GM20431 (cell line): ENCODE measurements around the gene CUX1.

Experiments used
- in situ Hi-C: fragments of 300-500 bp; cut with MseI, MboI; formaldehyde crosslinking; loops from one replicate; pipeline ENCODE4 v1.15.0; 2020; ENCODE audit warnings: low sequenced_read_pairs; ENCODE audit not compliant: unreplicated experiment

Gene CUX1, protein sequence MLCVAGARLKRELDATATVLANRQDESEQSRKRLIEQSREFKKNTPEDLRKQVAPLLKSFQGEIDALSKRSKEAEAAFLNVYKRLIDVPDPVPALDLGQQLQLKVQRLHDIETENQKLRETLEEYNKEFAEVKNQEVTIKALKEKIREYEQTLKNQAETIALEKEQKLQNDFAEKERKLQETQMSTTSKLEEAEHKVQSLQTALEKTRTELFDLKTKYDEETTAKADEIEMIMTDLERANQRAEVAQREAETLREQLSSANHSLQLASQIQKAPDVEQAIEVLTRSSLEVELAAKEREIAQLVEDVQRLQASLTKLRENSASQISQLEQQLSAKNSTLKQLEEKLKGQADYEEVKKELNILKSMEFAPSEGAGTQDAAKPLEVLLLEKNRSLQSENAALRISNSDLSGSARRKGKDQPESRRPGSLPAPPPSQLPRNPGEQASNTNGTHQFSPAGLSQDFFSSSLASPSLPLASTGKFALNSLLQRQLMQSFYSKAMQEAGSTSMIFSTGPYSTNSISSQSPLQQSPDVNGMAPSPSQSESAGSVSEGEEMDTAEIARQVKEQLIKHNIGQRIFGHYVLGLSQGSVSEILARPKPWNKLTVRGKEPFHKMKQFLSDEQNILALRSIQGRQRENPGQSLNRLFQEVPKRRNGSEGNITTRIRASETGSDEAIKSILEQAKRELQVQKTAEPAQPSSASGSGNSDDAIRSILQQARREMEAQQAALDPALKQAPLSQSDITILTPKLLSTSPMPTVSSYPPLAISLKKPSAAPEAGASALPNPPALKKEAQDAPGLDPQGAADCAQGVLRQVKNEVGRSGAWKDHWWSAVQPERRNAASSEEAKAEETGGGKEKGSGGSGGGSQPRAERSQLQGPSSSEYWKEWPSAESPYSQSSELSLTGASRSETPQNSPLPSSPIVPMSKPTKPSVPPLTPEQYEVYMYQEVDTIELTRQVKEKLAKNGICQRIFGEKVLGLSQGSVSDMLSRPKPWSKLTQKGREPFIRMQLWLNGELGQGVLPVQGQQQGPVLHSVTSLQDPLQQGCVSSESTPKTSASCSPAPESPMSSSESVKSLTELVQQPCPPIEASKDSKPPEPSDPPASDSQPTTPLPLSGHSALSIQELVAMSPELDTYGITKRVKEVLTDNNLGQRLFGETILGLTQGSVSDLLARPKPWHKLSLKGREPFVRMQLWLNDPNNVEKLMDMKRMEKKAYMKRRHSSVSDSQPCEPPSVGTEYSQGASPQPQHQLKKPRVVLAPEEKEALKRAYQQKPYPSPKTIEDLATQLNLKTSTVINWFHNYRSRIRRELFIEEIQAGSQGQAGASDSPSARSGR (N-terminal part only)

DNA sequence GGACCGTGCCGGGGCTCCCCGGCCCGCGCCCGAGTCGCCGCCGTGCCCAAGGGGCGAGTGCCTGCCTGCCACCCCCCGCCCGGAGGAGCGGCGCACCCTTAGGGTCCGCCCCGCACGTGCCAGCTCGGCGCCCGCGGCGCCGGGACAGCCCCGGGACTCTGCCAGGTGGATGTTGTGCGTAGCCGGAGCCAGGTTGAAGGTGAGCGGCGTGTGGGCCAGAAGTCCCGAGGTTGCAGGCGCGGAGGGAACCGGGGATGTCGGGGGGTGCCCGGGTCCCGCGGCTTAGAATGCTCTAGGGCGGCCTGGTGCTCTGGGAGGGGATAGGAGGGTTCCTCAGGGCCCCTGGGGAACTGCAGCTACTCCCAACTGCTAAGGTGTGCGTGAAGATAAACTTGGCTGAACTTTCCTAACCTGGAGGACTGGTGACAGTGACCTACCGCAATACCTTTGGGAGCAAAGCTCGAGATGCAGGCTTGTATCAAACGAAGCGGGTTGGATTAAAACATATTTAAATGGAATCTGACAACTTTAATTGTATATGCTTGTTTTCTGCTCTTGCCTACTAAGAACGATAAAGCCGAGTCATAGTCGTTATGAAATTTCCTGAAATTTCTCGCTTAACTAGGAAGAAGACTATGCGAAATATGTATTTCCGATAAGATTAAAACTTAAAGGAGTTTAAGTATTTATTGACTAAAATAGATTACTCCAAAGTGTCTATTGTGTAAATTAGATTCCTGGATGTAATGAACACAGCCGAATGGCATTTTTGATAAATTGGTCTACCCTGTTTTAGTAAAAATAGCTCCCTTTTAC lies at the start of gene CUX1:
TSS of gene CUX1 (plus strand) at position 156 of the 816 bp plus-strand sequence. CDS start at position 170, 14 bp downstream.
- in situ Hi-C loops, result loop anchor here (25.0 kb wide), 1 partner anchor 130 kb away; no protein-coding TSS in a partner anchor

DNA sequence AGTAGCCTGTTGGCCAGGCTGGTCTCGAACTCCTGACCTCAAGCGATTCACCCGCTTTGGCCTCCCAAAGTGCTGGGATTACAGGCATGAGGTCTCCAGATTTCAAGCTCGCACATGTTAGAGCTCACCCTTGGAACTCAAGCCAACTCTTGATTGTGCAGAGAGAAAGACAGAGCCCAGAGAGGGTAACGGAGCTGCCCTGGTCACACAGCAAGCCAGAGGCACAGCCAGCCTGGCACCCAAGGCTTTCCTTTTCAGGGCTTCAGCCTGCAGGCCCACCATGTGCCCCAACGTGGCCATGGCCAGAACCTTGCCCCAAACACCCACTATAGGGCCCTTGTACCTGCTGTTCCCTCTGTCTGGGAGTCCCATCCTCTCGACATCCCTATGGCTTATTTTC lies 49.1 kb upstream of the CUX1 start:
- in situ Hi-C loops, result no loop called here

- in situ Hi-C loops, result no loop called here
Observed at GRCh38 chr7:101770466-101770865, 47.0 kb upstream of the CUX1 start.

GRCh38 chr7:101772508-101773211 lies 44.8 kb upstream of the CUX1 start:
- in situ Hi-C loops, result no loop called here

DNA sequence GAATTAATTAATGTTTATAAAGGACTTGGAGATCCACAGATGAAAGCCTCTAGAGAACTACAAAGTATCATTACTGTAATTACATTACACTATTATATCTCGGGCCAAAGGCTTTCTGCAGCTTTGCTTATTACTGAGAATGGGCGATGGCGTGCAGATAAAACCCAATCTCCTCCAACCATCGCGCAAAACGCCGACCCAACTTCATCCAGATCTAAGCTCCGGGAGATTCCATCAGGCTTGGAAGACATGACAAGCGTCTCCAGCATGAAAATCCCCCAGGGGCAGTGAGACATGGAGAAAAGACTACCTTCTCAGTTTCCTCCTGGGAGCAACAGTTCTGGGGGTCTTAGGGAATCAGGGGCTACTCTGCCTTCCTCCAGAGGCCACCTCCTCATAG lies 42.2 kb upstream of the CUX1 start:
- in situ Hi-C loops, result no loop called here

GRCh38 chr7:101778026-101778580 lies 39.3 kb upstream of the CUX1 start:
- in situ Hi-C loops, result no loop called here

DNA sequence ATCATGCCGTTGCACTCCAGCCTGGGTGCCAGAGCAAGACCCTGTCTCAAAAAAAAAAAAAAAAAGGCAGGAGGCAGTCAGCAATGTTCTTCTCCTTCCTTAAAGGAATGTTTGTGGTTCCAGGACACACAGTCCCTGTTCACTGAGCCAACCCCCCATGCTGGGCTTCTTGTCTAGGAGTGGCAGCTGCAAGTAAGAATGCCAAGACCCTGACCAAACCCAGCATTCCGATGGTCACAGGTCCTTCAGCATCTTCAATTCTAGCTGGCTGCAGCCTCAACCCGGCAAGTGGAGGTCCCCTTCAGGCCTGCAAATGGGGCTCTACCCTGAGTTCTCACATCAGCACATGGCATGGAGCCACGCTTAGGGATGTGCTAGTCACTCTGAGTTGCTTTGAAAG lies 38.2 kb upstream of the CUX1 start:
- in situ Hi-C loops, result no loop called here

DNA sequence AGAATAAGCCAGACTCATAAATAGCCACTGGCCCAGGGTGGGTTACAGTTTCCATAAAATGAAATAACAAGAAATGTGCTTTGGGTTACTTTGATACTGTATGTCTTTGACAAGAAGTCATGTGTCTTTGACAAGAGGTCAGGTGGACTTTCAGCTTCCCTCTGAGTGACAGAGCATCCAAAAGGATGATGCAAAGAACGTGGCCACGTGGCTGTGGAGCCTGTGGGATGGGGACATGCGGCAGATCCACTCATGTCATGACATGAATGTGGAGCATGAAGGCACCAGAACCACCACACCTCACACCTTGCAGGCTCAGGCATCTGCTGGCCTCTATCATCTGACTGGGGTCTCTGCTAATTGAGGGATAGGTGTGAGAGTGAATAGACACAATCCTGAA lies 37.1 kb upstream of the CUX1 start:
- in situ Hi-C loops, result no loop called here

GRCh38 chr7:101781439-101781838 lies 36.0 kb upstream of the CUX1 start:
- in situ Hi-C loops, result no loop called here

DNA sequence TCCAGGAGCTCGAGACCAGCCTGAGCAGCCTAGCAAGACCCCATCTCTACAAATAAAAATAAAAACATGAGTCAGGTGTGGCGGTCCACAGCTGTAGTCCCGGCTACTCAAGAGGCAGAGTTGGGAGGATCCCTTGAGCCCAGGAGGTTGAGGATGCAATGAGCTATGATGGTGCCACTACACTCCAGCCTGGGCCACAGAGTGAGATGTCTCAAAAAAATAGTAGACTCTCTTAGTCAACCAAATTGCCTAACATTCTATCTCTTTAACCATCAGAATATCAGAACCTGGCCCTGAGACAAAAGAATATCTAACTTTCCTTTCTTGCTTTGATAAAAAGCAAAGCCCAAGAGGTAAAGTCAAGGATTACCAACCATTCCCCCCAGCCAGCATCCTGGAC lies 35.0 kb upstream of the CUX1 start:
- in situ Hi-C loops, result no loop called here

GRCh38 chr7:101782896-101783295 lies 34.5 kb upstream of the CUX1 start:
- in situ Hi-C loops, result no loop called here

- in situ Hi-C loops, result no loop called here
Observed at GRCh38 chr7:101783381-101784181, 33.8 kb upstream of the CUX1 start.

- in situ Hi-C loops, result no loop called here
Observed at GRCh38 chr7:101784292-101785127, 32.9 kb upstream of the CUX1 start.

- in situ Hi-C loops, result no loop called here
Observed at GRCh38 chr7:101787864-101788263, 29.6 kb upstream of the CUX1 start.

GRCh38 chr7:101788517-101788916 lies 28.9 kb upstream of the CUX1 start:
- in situ Hi-C loops, result no loop called here

- in situ Hi-C loops, result no loop called here
Observed at GRCh38 chr7:101790566-101791293, 26.7 kb upstream of the CUX1 start.
